ENCODE measurements around the gene PSMG3.

GRCh38 chr7:1535100-1535458 is 34.8 kb downstream of the PSMG3 start:
- TF ChIP-seq TEAD4 (CRISPR knock-in tag; IDR thresholded peaks at IDR 0.05) (no peak), AFF4 (CRISPR knock-in tag; IDR thresholded peaks at IDR 0.05; ENCODE audit: borderline replicate concordance) (no peak), CTCF (IDR thresholded peaks at IDR 0.05) (no peak), NR3C1 (CRISPR knock-in tag; conservative IDR thresholded peaks at IDR 0.05; ENCODE audit: low read depth) (no peak), MAX (CRISPR knock-in tag; IDR thresholded peaks at IDR 0.05) (no peak), ARID4B (CRISPR knock-in tag; IDR thresholded peaks at IDR 0.05; ENCODE audit: borderline replicate concordance) (no peak), STAT6 (CRISPR knock-in tag; conservative IDR thresholded peaks at IDR 0.05; ENCODE audit: low read depth) (no peak), GABPB1 (CRISPR knock-in tag; IDR thresholded peaks at IDR 0.05) (no peak), USF2 (CRISPR knock-in tag; IDR thresholded peaks at IDR 0.05) (no peak)
